ENCODE measurements around the gene ARMS2.

Gene ARMS2

DNA sequence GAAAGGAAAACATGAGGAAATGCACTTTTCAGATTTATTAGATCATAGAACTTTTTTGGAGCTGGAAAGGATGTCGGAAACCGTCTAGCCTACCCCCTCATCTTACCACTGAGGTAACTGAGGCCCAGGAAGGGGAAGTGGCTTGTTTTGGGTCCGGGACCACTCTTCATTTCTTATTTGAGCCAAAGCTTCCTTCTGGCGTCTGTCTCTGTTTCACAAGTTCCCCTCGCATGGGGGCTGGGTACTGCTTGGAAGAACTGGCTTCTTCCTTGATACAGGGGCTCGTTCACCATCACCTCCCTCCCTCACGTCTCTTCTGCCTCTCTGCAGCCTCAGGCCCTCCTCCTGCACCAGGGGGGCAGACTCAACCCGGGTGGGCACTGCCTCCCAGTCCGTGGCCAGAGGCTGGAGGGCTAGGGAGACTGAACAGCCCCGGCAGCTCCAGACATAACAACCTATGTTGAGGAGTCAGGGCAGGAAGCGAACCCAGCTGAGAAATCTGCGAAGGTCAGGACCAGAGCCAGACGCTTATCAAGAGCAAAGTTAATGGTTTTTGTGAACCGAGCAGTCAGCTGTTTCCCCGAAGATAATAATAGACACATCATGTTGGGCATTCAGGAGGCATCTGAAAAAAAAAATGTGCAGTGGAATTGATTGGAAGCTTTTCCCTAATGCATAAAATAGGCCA, 19.8 kb downstream of the ARMS2 start:
- no peak for DNase-seq

GRCh38 chr10:122475100-122475499, 20.6 kb downstream of the ARMS2 start:
- DNase-seq, result no peak

DNA sequence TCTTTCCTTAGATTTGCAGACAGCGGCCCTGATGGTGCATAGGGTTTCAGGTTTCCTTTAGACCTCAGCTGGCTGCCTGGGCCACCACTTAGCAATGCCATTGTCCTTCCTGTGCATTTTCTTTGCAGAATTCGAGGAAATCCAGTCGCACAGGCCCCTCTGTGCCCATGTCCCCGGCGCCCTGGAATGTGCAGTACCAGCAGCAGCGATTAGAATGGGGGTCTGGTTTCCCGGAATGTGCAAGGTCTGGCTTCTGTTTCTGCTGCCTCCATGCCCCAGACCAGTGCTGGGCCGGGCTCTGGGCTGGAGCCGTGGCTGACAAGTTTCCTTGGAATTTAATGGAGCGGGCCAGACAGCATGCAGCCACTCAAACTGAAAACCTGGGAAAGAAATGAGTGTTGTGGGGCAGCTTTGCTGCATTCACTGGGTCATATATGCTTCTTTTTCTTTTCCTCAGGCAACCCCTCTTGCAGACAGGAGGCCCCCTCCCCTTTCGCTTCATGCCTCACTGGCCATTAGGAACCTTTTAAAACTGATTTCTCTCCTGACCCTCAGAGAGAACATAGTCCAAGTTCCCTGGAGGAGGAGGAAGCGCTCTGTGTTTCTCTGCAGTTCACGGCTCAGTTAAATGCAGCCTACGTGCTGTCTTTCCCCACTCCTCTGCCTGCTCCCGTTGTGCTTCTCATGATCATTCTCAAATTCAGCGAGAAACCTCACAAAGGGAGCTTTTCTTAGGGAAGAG, 21.3 kb downstream of the ARMS2 start:
- DNase-seq, result no peak

DNA sequence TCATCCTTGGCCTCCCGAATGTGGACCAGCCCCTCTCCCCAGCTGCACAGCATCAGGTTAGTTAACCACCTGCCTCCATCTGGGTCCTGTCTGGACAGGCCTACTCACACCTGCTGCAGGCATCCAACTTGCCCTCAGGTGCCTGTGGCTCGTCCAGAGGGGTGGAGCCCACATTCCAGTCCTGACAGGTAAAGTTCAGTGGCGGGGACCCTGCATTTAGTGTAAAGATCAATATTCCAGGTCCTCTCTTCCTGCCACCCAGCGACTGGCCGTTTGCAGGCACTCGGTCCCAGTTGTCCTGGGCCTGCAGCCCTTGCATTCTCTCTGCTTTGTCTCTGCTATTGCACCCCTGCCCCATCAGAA, 21.9 kb downstream of the ARMS2 start:
- no peak for DNase-seq

- DNase-seq, result no peak
Observed at GRCh38 chr10:122477436-122477835, 23.0 kb downstream of the ARMS2 start.

DNA sequence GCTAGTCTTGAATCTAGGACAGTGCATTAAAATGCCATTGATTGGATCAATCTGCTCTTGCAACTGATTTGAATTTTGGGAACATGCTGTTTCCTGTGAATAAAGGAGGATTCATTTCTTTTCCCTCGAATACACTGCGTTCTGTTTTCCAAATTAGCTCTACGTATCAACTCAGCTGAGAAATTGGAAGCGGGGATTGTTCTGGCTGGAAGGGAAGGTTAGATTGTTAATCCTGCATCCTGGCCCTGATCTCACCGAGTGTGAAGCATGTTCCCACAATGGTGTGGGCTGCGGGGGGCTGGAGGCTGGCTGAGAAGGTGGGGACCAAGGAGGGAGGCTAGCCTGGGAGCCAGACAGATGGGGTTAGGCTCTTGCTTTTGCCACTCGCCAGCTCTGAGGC, 24.5 kb downstream of the ARMS2 start:
- DNase-seq, result no peak

GRCh38 chr10:122480146-122480833, 25.8 kb downstream of the ARMS2 start:
- DNase-seq, result no peak

DNA sequence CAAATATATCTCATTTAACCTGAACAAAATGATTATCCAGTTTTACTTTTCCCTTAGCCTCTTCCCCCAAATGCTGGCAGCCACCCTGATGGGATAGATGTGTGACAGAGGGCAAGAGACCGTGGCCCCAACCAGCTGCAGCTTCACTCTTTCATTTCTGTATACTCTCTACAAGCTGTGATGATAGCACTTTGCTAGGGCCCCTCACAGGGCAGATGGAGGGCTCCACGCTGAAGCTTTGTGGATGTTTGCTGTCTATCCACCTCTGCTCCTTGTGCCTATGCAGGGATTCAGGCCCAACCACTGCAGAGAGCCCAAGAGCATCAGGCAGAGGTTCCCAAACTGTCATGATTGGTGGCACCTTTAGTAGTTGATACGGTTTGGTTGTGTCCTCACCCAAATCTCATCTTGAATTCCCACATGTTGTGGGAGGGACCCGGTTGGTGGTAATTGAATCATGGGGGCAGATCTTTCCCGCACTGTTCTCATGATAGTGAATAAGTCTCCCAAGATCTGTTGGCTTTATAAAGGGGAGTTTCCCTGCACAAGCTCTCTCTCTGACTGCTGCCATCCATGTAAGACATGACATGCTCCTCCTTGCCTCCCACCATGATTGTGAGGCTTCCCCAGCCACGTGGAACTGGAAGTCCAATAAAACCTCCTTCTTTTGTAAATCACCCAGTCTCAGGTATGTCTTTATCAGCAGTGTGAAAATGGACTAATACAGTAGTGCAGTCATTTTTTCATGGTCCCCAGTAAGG, 27.0 kb downstream of the ARMS2 start:
- DNase-seq, result no peak

DNA sequence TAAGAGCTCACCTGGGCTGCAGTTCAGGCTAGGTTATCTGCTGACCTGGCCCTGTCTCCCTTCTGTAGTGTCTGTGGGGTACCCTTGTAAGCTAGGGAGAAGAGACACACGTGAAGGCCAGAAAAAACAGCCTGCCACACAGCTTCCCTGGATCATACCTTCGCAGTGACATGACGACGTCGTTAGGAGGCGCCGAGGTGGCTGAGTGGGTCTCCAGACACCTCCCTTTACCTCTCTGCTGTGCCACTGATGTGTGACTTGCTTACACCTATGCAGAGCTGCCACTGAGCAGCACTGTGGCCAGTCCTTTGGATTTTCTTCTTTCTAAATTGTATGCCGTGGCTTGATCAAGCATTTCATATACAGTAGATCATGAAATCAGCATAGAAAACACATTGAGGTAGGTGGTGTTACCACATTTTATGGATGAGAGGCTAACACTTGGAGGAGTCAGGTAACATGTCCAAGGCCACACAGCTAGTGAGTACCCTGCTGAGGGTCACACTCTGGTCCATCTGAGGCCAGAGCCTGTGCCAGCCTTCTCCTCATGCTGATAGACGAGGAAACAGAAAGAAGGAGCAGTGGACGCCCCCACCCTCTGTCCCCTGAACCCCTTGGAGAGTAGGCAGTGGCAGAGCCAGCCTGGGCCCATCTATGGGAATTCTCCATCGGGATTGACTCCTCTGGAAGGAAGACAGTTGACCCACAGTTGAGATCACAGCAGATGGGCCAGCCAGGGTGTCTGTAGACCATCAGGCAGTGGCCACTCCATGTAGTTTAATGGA, 30.0 kb downstream of the ARMS2 start:
- DNase-seq, result no peak

GRCh38 chr10:122485670-122486069, 31.2 kb downstream of the ARMS2 start:
- DNase-seq, result no peak

DNA sequence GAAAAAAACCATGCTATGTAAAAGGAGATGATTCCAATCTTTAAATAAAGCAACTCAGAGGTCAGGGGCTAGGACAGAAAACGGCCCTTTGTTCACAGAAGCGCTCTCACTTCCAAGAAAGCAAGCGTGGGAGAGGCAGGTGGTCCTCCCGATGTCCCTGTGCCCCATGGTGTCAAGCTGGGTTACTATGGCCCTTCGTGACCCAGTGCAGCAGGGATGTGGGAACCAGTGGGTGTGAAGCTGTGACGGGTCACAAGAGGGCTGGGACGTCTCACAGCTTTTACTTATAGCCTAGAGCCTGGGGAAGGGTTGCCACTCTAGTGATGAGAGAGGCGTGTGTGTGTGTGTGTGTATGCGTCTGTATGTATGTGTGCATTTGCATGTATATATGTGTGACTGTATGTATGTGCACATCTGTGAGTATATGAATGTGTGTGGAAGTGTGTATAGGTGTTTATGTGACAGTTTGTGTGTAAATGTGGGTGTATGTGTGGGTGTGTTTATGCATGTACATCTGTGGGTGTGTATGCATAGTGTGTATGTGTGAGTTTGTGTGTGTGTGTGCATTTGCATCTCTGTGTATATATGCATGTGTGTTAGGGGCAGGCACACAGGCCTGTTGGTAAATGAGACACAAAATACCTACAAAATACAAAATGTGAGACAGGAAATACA, 32.1 kb downstream of the ARMS2 start:
- DNase-seq, result no peak

DNA sequence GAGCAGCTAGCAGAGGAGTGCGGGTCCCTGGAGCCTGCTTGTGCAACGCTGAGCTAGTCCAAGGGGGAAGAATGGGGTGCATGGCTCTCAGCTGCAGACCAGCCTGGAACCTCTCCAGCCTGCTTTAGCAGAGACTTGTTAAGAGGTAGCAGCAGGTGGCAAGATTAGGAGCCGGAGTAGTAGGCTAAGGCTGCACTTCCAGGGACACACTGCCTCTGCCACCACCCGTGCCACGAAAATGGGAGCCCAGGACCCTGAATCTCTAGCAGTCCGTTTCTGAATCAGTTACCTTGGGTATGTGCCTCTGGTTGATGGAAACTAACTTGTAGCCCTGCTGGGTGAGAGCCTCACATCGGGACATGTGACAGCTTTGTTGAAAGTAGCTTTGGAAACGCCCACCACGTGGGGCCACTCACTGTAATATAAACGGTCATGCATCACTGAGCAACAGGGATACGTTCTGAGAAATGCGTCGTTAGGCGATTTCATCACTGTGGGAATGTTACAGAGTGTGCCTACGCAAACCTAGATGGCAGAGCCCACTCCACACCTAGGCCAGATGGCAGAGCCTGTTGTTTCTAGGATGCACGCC, 32.8 kb downstream of the ARMS2 start:
- no peak for DNase-seq

- DNase-seq, result no peak
Observed at GRCh38 chr10:122490268-122490667, 35.8 kb downstream of the ARMS2 start.

- DNase-seq, result peak; percentile 52
Observed at GRCh38 chr10:122490786-122491680, 36.6 kb downstream of the ARMS2 start.

DNA sequence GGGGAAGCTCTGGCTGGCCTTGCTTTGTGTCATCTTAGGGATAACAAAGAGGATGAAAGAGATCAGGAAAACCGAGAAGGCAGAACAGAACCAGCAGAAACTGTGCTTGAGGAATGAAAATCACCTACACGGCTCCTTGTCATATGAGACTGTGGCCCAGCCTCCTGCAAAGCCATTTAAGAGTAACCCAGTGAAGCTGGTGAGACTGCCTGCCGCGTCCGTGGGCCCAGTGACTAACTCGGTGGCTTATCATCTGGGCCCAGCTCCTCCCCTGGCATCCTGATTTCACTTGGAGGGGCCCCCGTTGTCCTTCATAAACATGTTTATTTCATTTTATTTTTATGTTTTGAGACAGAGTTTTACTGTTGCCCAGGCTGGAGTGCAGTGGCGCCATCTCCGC, 37.6 kb downstream of the ARMS2 start:
- DNase-seq, result peak; percentile 32

DNA sequence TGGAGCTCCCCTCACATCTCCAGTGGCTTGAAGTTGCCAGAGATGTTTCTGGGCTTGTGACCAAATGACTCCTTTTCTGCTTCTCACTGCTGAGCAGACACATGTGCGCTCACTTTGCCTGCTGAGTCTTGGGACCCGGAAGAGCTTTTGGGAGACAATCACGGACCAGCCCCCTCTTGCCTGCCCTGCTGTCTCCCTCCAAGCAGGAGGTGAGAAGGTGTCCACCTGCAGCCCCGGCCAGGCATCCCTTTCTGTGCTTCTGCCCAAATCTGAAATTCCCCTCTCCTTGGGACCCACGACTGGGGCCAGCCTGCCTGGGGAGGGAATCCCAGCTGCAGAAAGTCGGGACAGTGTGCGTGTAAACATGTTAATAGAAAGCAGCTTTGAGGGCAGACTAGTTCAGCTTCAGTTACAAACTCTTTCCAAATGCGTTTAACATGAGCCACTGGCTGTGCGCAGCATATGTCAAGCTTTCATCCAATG, 38.6 kb downstream of the ARMS2 start:
- DNase-seq, result no peak

GRCh38 chr10:122493761-122494160, 39.3 kb downstream of the ARMS2 start:
- no peak for DNase-seq

- no peak for DNase-seq
Observed at GRCh38 chr10:122494173-122494820, 39.8 kb downstream of the ARMS2 start.

DNA sequence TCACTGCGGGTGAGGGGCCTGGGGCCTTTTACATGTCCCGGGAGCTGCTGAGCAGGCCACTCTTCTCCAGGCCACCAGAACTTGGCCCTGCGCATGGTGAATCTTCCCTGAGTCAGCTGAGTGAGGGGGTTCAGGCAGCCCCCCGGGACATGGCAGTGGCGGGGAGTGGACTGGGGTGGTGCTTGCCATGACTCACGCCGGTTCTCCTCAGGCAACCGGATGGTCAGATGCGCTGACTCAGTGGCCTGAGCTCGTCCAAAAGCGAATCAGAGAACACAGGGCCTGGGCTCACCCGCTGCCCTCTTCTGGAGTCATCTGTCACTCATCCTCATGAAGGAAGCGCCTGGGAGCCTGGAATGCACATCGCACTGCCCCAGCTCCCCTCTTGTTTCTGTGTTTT, 40.4 kb downstream of the ARMS2 start:
- no peak for DNase-seq

Measured in stimulated activated CD8-positive, alpha-beta memory T cell treated with anti-CD3 and anti-CD28 coated beads, Interleukin-4, amount 100 ng/mL, for 48 hours (primary cell).